Measurements from ENCODE around the gene PPAN. TPM values are rescaled to one million over a fixed set of nuclear protein-coding genes. Genes with fewer than 3 reads are reported as not detected.
A peak's percentile ranks its signal among the peaks of the same experiment; 100 is the strongest.

PPAN gene
- total RNA-seq, 2 experiments from 2014 or later = 165 to 171 TPM

DNA sequence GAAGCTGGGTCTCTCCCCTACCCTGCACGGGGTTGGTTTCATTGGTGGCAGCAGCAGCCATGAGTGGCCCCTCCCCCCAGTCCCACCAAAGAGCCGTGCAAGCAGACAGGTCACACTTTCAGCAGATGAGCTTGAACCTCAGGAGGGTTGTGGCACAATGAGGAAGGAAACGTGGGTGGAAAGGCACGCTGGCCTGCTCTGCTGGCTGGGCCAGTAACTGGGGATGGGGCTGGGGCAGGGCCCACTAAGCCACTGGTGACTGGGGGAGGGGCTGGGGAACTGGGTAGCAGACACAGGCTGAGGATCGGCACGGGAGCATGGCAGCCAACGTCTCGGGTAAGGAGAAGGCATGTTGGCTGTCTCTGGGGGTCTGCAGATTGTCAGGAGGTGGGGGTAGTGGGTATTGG, 5.2 kb downstream of the PPAN start, which contains the start of gene P2RY11:
Gene P2RY11, plus strand, starts transcription at position 289 of the 407 bp plus-strand sequence. Its CDS starts 29 bp downstream, at position 318.
- Mint-ChIP-seq H3K4me1 (ENCODE audit: low read depth) (peaks cover 59% of the 10 kb centered on the region), H3K27ac (peak within 1 kb of the TSS; percentile 97), H3K4me3 (peak within 1 kb of the TSS; percentile 97), H3K27me3 (no peaks in the 10 kb centered on the region), H3K9me3 (no peaks in the 10 kb centered on the region), H3K36me3 (ENCODE audit: low read depth) (peaks cover 79% of the 10 kb centered on the region)
- DNase-seq (peak; percentile 91), ATAC-seq (peak; percentile 55)
- intact Hi-C loops (cut with micrococcal nuclease) = no loop called here
- TF ChIP-seq, protein P1, sequence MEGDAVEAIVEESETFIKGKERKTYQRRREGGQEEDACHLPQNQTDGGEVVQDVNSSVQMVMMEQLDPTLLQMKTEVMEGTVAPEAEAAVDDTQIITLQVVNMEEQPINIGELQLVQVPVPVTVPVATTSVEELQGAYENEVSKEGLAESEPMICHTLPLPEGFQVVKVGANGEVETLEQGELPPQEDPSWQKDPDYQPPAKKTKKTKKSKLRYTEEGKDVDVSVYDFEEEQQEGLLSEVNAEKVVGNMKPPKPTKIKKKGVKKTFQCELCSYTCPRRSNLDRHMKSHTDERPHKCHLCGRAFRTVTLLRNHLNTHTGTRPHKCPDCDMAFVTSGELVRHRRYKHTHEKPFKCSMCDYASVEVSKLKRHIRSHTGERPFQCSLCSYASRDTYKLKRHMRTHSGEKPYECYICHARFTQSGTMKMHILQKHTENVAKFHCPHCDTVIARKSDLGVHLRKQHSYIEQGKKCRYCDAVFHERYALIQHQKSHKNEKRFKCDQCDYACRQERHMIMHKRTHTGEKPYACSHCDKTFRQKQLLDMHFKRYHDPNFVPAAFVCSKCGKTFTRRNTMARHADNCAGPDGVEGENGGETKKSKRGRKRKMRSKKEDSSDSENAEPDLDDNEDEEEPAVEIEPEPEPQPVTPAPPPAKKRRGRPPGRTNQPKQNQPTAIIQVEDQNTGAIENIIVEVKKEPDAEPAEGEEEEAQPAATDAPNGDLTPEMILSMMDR (IDR thresholded peaks at IDR 0.05) = no peak
- ChIA-PET POLR2A (interaction anchor here (0.6 to 27.0 kb wide), 6 partner anchors 3 to 145 kb away, joined by 3 to 521 read pairs (median 4); partner anchors contain the start of genes ANGPTL6, DNMT1, EIF3G and P2RY11), CTCF (interaction anchor here (0.7 to 8.9 kb wide), 5 partner anchors 10 to 84 kb away, joined by 3 to 128 read pairs (median 3); partner anchors contain the start of gene ANGPTL6)

DNA sequence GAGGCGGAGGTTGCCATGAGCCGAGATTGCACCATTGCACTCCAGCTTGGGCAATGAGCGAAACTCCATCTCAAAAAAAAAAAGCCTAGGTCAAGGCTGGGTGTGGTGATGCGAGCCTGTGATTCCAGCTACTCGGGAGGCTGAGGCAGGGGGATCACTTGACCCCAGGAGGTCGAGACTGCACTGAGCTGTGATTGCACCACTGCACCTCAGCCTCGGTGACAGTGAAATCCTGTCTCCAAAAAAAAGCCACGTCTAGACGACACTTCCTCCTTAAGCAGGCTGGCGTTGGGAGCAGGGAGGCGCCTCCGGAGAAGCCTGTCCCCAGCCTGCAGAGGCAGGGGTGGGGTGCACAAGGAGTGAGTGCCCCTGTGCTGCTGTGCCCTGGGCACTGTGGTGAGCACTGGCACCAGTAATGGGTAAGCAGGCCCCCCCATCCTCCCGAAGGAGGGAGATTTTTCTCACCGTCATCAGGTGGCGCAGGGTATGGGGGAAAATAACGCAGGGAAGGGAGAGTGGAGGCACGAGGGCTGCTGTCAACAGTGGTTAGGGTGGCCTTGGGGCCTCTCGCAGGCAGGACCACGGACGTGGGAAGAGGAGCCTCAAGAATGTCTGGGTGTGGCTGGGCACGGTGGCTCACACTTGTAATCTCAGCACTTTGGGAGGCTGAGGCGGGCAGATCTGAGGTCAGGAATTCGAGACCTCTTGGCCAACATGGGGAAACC, 6.0 kb downstream of the PPAN start:
- Mint-ChIP-seq H3K36me3 (ENCODE audit: low read depth) (peaks cover 78% of the 10 kb centered on the region), H3K9me3 (no peaks in the 10 kb centered on the region), H3K4me1 (ENCODE audit: low read depth) (peaks cover 56% of the 10 kb centered on the region), H3K27ac (peak overlapping the region; percentile 97), H3K4me3 (peak overlapping the region; percentile 85), H3K27me3 (no peaks in the 10 kb centered on the region)
- DNase-seq = peak; percentile 87
- peak; percentile 45 for ATAC-seq
- ChIA-PET CTCF (interaction anchor here (0.6 to 8.9 kb wide), 8 partner anchors 9 to 85 kb away, joined by 3 to 128 read pairs (median 3); partner anchors contain the start of genes ANGPTL6 and DNMT1), POLR2A (interaction anchor here (0.6 to 27.0 kb wide), 6 partner anchors 2 to 144 kb away, joined by 3 to 521 read pairs (median 4); partner anchors contain the start of genes ANGPTL6, DNMT1, EIF3G and P2RY11)
- TF ChIP-seq, protein P1 (IDR thresholded peaks at IDR 0.05) = no peak
- intact Hi-C loops (cut with micrococcal nuclease) = loop anchor here (2.0 kb wide), 1 partner anchor 37 kb away; no protein-coding TSS in a partner anchor

DNA sequence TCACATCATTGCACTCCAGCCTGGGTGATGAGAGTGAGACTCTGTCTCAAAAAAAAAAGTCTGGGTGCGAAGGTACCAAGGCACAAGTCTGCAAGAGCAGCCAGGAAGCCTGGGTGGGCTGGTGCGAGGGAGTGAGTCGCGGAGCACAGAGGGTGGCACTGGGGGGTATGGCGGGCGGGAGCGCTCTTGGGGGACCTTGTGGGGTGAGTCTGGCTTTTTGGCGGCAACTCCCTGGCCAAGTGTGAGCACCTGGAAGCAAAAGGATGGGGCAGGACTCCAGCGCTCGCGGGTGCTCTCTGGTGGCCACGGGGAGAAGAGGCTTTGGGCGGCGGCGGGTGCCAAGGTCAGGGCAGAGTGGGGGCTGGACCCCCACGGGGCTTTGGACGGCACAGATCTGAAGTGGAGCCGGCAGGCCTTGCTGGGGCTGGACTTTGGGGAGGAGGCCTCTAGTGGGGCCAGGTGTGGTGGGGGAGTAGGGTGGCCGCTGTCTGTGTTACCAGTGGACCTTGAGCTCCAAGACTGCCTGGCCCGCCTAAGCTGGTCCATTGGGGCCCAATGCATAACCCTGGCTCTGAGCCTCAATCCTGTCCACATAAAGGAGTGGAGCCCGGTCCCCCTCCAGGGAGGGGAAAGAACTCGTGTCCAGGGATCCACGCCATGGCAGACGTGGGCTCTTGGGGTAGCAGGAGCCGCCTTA, 6.9 kb downstream of the PPAN start:
- H3K27ac Mint-ChIP-seq = peak overlapping the region; percentile 97
- H3K9me3 Mint-ChIP-seq = no peaks in the 10 kb centered on the region
- H3K4me1 Mint-ChIP-seq (ENCODE audit: low read depth) = peaks cover 54% of the 10 kb centered on the region
- TF ChIP-seq, protein P1 (IDR thresholded peaks at IDR 0.05) = peak; percentile 70
- CTCF ChIA-PET = interaction anchor here (0.6 to 8.9 kb wide), 9 partner anchors 9 to 182 kb away, joined by 3 to 128 read pairs (median 3); partner anchors contain the start of genes ANGPTL6 and DNMT1
- intact Hi-C loops (cut with micrococcal nuclease) = loop anchor here (2.0 kb wide), 1 partner anchor 38 kb away; no protein-coding TSS in a partner anchor
- H3K36me3 Mint-ChIP-seq (ENCODE audit: low read depth) = peaks cover 74% of the 10 kb centered on the region
- POLR2A ChIA-PET = interaction anchor here (0.6 to 27.0 kb wide), 11 partner anchors 2 to 182 kb away, joined by 3 to 521 read pairs (median 5); partner anchors contain the start of genes ANGPTL6, DNMT1, EIF3G and P2RY11
- H3K4me3 Mint-ChIP-seq = peak overlapping the region; percentile 85
- no peaks in the 10 kb centered on the region for H3K27me3 Mint-ChIP-seq
- DNase-seq (peak; percentile 80), ATAC-seq (peak; percentile 32)

DNA sequence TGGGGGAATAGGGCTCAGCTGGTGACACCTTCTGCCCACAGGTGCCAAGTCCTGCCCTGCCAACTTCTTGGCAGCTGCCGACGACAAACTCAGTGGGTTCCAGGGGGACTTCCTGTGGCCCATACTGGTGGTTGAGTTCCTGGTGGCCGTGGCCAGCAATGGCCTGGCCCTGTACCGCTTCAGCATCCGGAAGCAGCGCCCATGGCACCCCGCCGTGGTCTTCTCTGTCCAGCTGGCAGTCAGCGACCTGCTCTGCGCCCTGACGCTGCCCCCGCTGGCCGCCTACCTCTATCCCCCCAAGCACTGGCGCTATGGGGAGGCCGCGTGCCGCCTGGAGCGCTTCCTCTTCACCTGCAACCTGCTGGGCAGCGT, 7.4 kb downstream of the PPAN start:
- TF ChIP-seq, protein P1 (IDR thresholded peaks at IDR 0.05) = no peak
- H3K4me1 Mint-ChIP-seq (ENCODE audit: low read depth) = peaks cover 53% of the 10 kb centered on the region
- peaks cover 72% of the 10 kb centered on the region for H3K36me3 Mint-ChIP-seq (ENCODE audit: low read depth)
- H3K9me3 Mint-ChIP-seq = no peaks in the 10 kb centered on the region
- CTCF ChIA-PET = interaction anchor here (0.7 to 8.9 kb wide), 8 partner anchors 8 to 182 kb away, joined by 3 to 128 read pairs (median 4); partner anchors contain the start of genes ANGPTL6 and DNMT1
- POLR2A ChIA-PET = interaction anchor here (0.6 to 23.2 kb wide), 11 partner anchors 14 to 183 kb away, joined by 3 to 521 read pairs (median 4); partner anchors contain the start of genes ANGPTL6, DNMT1, P2RY11 and PPAN
- peak; percentile 31 for DNase-seq
- H3K27ac Mint-ChIP-seq = peak overlapping the region; percentile 97
- no peak for ATAC-seq
- intact Hi-C loops (cut with micrococcal nuclease) = loop anchor here (2.0 kb wide), 1 partner anchor 39 kb away; no protein-coding TSS in a partner anchor
- no peaks in the 10 kb centered on the region for H3K27me3 Mint-ChIP-seq
- H3K4me3 Mint-ChIP-seq = peak overlapping the region; percentile 15
